Neural cell (in vitro differentiated cells): Measurements from ENCODE around the gene PTDSS2. TPM values are rescaled to one million over a fixed set of nuclear protein-coding genes. Genes with fewer than 3 reads are reported as not detected.

Source experiments
- H2AFZ ChIP-seq: fragments of 200-600, 300-800 bp; sonication (generic), shearing (Covaris generic); 2 replicates; pipeline ENCODE4 v1.6.0; 2014; ENCODE audit warnings: low read depth, mild to moderate bottlenecking, antibody characterized with exemption, low read length, moderate library complexity
- H3F3A ChIP-seq: fragments of 200-600 bp; shearing (Covaris generic); 2 replicates; pipeline ENCODE4 v1.6.1; 2016; ENCODE audit warnings: mild to moderate bottlenecking, moderate library complexity, mixed read lengths, antibody characterized with exemption, low read length; ENCODE audit not compliant: insufficient read depth, poor library complexity, severe bottlenecking
- H3K27ac ChIP-seq: fragments of 200-600, 300-800 bp; sonication (generic), shearing (Covaris generic); 2 replicates; pipeline ENCODE4 v1.5.1; 2014; ENCODE audit warnings: mild to moderate bottlenecking, low read length, moderate library complexity
- H3K27me3 ChIP-seq: fragments of 300-800, 200-600 bp; sonication (generic), shearing (Covaris generic); 2 replicates; pipeline ENCODE4 v1.6.0; 2014; ENCODE audit warnings: mild to moderate bottlenecking, low read depth, low read length, moderate library complexity; ENCODE audit not compliant: insufficient read depth
- H3K36me3 ChIP-seq: fragments of 300-800, 200-600 bp; sonication (generic), shearing (Covaris generic); 2 replicates; pipeline ENCODE4 v1.5.1; 2014; ENCODE audit warnings: mild to moderate bottlenecking, antibody characterized with exemption, low read length, moderate library complexity; ENCODE audit not compliant: insufficient read depth
- H3K4me2 ChIP-seq: fragments of 300-800, 200-600 bp; sonication (generic), shearing (Covaris generic); 2 replicates; pipeline ENCODE4 v1.6.0; 2014; ENCODE audit warnings: mild to moderate bottlenecking, low read length
- H3K4me3 ChIP-seq: fragments of 300-800, 200-600 bp; sonication (generic), shearing (Covaris generic); 2 replicates; pipeline ENCODE4 v1.5.1; 2014; ENCODE audit warnings: mild to moderate bottlenecking, low read length, moderate library complexity
- H3K79me2 ChIP-seq: fragments of 200-600 bp; shearing (Covaris generic); replicated peaks from 2 replicates; pipeline ENCODE4 v1.6.0; 2014; ENCODE audit warnings: mild to moderate bottlenecking, low read length, moderate library complexity; ENCODE audit not compliant: insufficient read depth
- H3K9ac ChIP-seq: fragments of 300-800, 200-600 bp; sonication (generic), shearing (Covaris generic); 2 replicates; pipeline ENCODE4 v1.6.1; 2016; ENCODE audit warnings: mild to moderate bottlenecking, low read length, mixed read lengths
- H3K9me2 ChIP-seq: fragments of 200-600 bp; shearing (Covaris generic); 2 replicates; pipeline ENCODE4 v1.6.1; 2016; ENCODE audit warnings: mild to moderate bottlenecking, low read length, mixed read lengths; ENCODE audit not compliant: insufficient read depth
- H3K9me3 ChIP-seq: fragments of 200-600, 300-800 bp; sonication (generic), shearing (Covaris generic); 2 replicates; pipeline ENCODE4 v1.6.1; 2016; ENCODE audit warnings: mild to moderate bottlenecking, mixed run types, low read length, moderate library complexity, mixed read lengths
- H4K20me1 ChIP-seq: fragments of 200-600 bp; shearing (Covaris generic); 2 replicates; pipeline ENCODE4 v1.6.1; 2016; ENCODE audit warnings: mild to moderate bottlenecking, mixed run types; ENCODE audit not compliant: insufficient read depth
- EP300 ChIP-seq: fragments of 450-650 bp; conservative IDR thresholded peaks from 2 replicates; pipeline ENCODE4 v1.6.1; 2014; ENCODE audit warnings: antibody characterized with exemption, mild to moderate bottlenecking, moderate library complexity; ENCODE audit not compliant: poor library complexity, severe bottlenecking
- EZH2 ChIP-seq: fragments of 200-600, 300-800 bp; shearing (Covaris generic), sonication (generic); IDR thresholded peaks from 2 replicates; pipeline ENCODE4 v1.6.1; 2014; ENCODE audit warnings: antibody characterized with exemption, low read length, borderline replicate concordance, mild to moderate bottlenecking; ENCODE audit not compliant: insufficient read depth, poor library complexity, severe bottlenecking
- MXI1 ChIP-seq: fragments of 450-650 bp; conservative IDR thresholded peaks from 2 replicates; pipeline ENCODE4 v1.6.1; 2014; ENCODE audit warnings: antibody characterized with exemption, mild to moderate bottlenecking; ENCODE audit not compliant: poor library complexity, severe bottlenecking
- POLR2AphosphoS5 ChIP-seq: IDR thresholded peaks from 2 replicates; pipeline ENCODE4 v1.6.1; 2012
- RAD21 ChIP-seq: fragments of 450-650 bp; conservative IDR thresholded peaks from 2 replicates; pipeline ENCODE4 v1.6.1; 2014; ENCODE audit warnings: antibody characterized with exemption, mild to moderate bottlenecking, moderate library complexity
- SMC3 ChIP-seq: fragments of 450-650 bp; conservative IDR thresholded peaks from 2 replicates; pipeline ENCODE4 v1.6.1; 2014; ENCODE audit warnings: antibody characterized with exemption, mild to moderate bottlenecking, moderate library complexity; ENCODE audit not compliant: poor library complexity
- TAF1 ChIP-seq: IDR thresholded peaks from 2 replicates; pipeline ENCODE4 v1.6.1; 2012; ENCODE audit warnings: low read depth
- polyA plus RNA-seq: library from polyadenylated mRNA; depleted of rRNA; stranded (reverse); fragments of >200 nt; gene quantifications from 2 replicates; pipeline ENCODE4 v1.2.3, GENCODE V29; 2014
- TF ChIP-seq, protein P1 (sequence below): fragments of 450-650 bp; IDR thresholded peaks from 2 replicates; pipeline ENCODE4 v1.5.1; 2014; ENCODE audit warnings: antibody characterized with exemption, mild to moderate bottlenecking, moderate library complexity; ENCODE audit not compliant: poor library complexity, severe bottlenecking
- TF ChIP-seq, protein P2 (sequence below): IDR thresholded peaks from 2 replicates; pipeline ENCODE4 v1.6.1; 2012; ENCODE audit warnings: borderline replicate concordance

The PTDSS2 gene
- polyA plus RNA-seq, 1 donor from 2014 or later = 54.3 TPM

DNA sequence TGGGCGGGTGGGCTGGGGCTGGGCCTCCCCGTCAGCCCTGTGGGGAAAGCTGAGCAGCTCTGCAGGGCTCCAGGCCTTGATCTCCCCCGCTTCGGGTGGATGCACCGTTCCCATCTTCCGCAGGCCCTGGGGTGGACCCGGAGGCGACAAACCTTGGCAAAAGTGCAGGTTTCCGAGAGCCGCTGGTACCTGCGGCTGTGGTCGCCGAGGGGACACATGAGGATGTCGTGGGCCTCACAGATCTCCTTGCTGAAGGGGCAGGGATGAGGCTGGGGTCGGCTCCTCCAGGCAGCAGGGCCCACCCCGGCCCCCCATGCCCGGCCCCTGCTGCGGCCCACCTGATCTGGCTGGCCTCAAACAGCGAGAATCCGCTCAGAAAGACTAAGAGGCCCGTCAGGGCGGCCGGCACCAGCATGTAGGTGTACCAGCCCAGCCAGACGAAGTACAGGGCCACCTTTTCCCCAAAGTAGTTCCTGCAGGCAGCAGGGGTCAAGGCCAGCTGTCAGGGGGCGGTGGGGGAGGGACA is 20.1 kb upstream of the PTDSS2 start:
- no peaks in the 10 kb centered on the region for H3K9me2 ChIP-seq
- no peak overlapping the region for H2AFZ ChIP-seq
- no peak overlapping the region for H3K9ac ChIP-seq
- TF ChIP-seq MXI1 = no peak
- no peak overlapping the region for H3K4me3 ChIP-seq
- H3K79me2 ChIP-seq = no peaks in the 10 kb centered on the region
- H3K27ac ChIP-seq = no peak overlapping the region
- H4K20me1 ChIP-seq = no peaks in the 10 kb centered on the region
- H3K27me3 ChIP-seq = no peaks in the 10 kb centered on the region
- no peaks in the 10 kb centered on the region for H3K36me3 ChIP-seq
- no peak overlapping the region for H3K4me2 ChIP-seq
- H3K9me3 ChIP-seq = no peaks in the 10 kb centered on the region
- H3F3A ChIP-seq = no peaks in the 10 kb centered on the region

DNA sequence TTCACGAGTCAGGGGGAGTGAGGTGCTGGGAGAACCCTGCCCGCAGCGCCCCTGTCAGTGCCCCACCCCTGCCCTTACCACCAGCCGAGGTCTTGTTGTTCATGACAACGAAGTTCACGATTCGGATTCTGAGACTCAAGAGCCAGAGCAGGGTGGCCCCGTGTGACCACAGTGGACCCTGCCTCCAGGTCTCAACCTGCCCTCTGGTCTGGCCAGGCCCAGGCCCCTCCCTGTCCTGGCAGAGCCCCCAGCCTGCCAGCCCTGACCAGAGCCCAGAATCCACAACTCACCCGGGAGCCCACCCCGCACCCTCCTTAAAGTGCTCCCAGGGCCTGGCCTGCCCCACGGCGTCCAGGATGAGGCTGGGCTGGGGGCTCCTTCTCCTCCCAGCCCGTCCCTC is 18.2 kb upstream of the PTDSS2 start:
- no peaks in the 10 kb centered on the region for H4K20me1 ChIP-seq
- no peak overlapping the region for H3K4me2 ChIP-seq
- H2AFZ ChIP-seq = no peak overlapping the region
- H3K9me2 ChIP-seq = no peaks in the 10 kb centered on the region
- H3K9ac ChIP-seq = no peak overlapping the region
- no peaks in the 10 kb centered on the region for H3K36me3 ChIP-seq
- no peak overlapping the region for H3K4me3 ChIP-seq
- no peak overlapping the region for H3K27ac ChIP-seq
- no peaks in the 10 kb centered on the region for H3K79me2 ChIP-seq
- H3F3A ChIP-seq = no peaks in the 10 kb centered on the region
- no peaks in the 10 kb centered on the region for H3K27me3 ChIP-seq
- H3K9me3 ChIP-seq = no peaks in the 10 kb centered on the region
- TF ChIP-seq MXI1 (no peak), SMC3 (no peak)

DNA sequence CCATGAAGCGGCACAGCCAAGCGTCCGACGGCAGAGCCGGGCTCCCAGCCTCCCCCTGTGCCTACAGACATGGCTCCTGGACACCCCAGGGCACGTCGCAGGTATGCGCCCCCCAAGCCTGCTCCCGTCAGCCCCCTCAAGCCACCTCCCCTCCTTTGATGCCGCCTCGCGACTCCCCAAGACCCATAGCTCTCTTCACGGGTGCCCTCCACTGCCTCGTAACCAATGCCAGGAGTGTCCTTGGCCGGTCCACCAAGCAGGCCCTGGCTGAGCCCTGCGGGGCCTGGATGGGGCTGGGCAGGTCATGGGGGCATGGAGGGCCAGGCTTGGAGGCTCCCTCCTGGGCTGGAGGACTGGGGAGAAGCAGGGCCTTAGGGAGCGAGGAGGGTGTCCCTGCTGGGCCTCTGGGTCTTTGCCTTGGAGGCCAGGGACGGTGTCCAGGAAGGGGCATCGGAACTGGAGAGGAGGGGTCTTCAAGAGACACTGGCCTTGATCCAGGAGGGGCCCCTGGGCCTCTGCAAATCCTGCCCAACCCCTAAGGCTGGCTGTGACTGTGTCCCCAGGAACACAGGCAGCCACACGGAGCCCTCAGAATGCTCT is 17.5 kb upstream of the PTDSS2 start:
- H3K79me2 ChIP-seq = no peaks in the 10 kb centered on the region
- no peaks in the 10 kb centered on the region for H3K27me3 ChIP-seq
- H3K9ac ChIP-seq = no peak overlapping the region
- no peaks in the 10 kb centered on the region for H3K9me3 ChIP-seq
- no peaks in the 10 kb centered on the region for H3K9me2 ChIP-seq
- no peak overlapping the region for H3K4me3 ChIP-seq
- H3F3A ChIP-seq = no peaks in the 10 kb centered on the region
- no peak overlapping the region for H3K27ac ChIP-seq
- no peaks in the 10 kb centered on the region for H3K36me3 ChIP-seq
- H3K4me2 ChIP-seq = no peak overlapping the region
- H2AFZ ChIP-seq = no peak overlapping the region
- H4K20me1 ChIP-seq = no peaks in the 10 kb centered on the region
- TF ChIP-seq SMC3 (no peak), RAD21 (no peak), TAF1 (no peak), EZH2 (no peak), EP300 (no peak), MXI1 (no peak), POLR2AphosphoS5 (no peak)
- TF ChIP-seq, protein P1, sequence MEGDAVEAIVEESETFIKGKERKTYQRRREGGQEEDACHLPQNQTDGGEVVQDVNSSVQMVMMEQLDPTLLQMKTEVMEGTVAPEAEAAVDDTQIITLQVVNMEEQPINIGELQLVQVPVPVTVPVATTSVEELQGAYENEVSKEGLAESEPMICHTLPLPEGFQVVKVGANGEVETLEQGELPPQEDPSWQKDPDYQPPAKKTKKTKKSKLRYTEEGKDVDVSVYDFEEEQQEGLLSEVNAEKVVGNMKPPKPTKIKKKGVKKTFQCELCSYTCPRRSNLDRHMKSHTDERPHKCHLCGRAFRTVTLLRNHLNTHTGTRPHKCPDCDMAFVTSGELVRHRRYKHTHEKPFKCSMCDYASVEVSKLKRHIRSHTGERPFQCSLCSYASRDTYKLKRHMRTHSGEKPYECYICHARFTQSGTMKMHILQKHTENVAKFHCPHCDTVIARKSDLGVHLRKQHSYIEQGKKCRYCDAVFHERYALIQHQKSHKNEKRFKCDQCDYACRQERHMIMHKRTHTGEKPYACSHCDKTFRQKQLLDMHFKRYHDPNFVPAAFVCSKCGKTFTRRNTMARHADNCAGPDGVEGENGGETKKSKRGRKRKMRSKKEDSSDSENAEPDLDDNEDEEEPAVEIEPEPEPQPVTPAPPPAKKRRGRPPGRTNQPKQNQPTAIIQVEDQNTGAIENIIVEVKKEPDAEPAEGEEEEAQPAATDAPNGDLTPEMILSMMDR = no peak
- TF ChIP-seq, protein P2, sequence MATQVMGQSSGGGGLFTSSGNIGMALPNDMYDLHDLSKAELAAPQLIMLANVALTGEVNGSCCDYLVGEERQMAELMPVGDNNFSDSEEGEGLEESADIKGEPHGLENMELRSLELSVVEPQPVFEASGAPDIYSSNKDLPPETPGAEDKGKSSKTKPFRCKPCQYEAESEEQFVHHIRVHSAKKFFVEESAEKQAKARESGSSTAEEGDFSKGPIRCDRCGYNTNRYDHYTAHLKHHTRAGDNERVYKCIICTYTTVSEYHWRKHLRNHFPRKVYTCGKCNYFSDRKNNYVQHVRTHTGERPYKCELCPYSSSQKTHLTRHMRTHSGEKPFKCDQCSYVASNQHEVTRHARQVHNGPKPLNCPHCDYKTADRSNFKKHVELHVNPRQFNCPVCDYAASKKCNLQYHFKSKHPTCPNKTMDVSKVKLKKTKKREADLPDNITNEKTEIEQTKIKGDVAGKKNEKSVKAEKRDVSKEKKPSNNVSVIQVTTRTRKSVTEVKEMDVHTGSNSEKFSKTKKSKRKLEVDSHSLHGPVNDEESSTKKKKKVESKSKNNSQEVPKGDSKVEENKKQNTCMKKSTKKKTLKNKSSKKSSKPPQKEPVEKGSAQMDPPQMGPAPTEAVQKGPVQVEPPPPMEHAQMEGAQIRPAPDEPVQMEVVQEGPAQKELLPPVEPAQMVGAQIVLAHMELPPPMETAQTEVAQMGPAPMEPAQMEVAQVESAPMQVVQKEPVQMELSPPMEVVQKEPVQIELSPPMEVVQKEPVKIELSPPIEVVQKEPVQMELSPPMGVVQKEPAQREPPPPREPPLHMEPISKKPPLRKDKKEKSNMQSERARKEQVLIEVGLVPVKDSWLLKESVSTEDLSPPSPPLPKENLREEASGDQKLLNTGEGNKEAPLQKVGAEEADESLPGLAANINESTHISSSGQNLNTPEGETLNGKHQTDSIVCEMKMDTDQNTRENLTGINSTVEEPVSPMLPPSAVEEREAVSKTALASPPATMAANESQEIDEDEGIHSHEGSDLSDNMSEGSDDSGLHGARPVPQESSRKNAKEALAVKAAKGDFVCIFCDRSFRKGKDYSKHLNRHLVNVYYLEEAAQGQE = no peak
